K562 (cell line): Measurements from ENCODE around the gene NVL. TPM values are rescaled to one million over a fixed set of nuclear protein-coding genes. Genes with fewer than 3 reads are reported as not detected.

Experiments used
- ATAC-seq: fragments of 200-7000 bp; cut with Tn5 transposase; 3 replicates; pipeline ENCODE4 v1.9.1; 2020; ENCODE audit warnings: moderate library complexity
- BruUV-seq: library from RNA; stranded (reverse); fragments of 400-500 nt; replicated peaks from 2 replicates; lab custom pipeline; 2021; lab: Mats Ljungman, UMichigan
- CTCF ChIA-PET: fragments of 300-600 bp; formaldehyde crosslinking; extraction: SDS; loops from one replicate; lab custom pipeline; 2021; ENCODE audit warnings: low intra/inter-chr PET ratio; lab: Yijun Ruan, JAX
- POLR2A ChIA-PET: fragments of 300-600, 350-650 bp; sonication (Branson Sonifier 250); formaldehyde crosslinking; extraction: SDS; loops from one replicate; lab custom pipeline; 2021; ENCODE audit warnings: antibody characterized with exemption, inconsistent platforms; lab: Yijun Ruan, JAX
- DNase-seq, 4 experiments: peaks; one replicate each; pipeline versions ENCODE4 v3.0.0 to v3.0.0-alpha.2; 2011 to 2018; ENCODE audit warnings: low spot score in 3 of 4, mixed read lengths in 3 of 4; ENCODE audit errors: extremely low read depth in 1 of 4
- FAIRE-seq: peaks from 2 replicates; lab custom pipeline; 2011; peaks lifted over from hg19 to GRCh38; lab: Jason Lieb, UNC
- H2AFZ ChIP-seq: 2 replicates; pipeline ENCODE4 v1.6.0; 2011; ENCODE audit warnings: low read depth, low read length, control low read depth, inconsistent platforms
- H3K27ac ChIP-seq: fragments of 200-600 bp; 3 replicates; pipeline ENCODE4 v1.8.0; 2011; ENCODE audit warnings: low read depth, mild to moderate bottlenecking, control low read depth, inconsistent platforms, low read length, moderate library complexity, mixed read lengths; ENCODE audit errors: extremely low read depth
- H3K27me3 ChIP-seq, 2 experiments: fragments of 300-600 bp in 1 of 2; 2 replicates in 1 of 2; 3 replicates in 1 of 2; pipeline versions ENCODE4 v1.6.0 to v1.8.0; 2011; ENCODE audit warnings: inconsistent platforms in 2 of 2, low read length in 2 of 2, mild to moderate bottlenecking in 1 of 2, mixed read lengths in 1 of 2, moderate library complexity in 1 of 2; ENCODE audit not compliant: control insufficient read depth in 2 of 2, insufficient read depth in 2 of 2
- H3K36me3 ChIP-seq: fragments of 300-600 bp; 3 replicates; pipeline ENCODE4 v1.8.0; 2011; ENCODE audit warnings: mild to moderate bottlenecking, low read length, inconsistent platforms; ENCODE audit not compliant: control insufficient read depth, insufficient read depth
- H3K4me1 ChIP-seq, 2 experiments: fragments of 200-600 bp in 1 of 2; replicated peaks in 1 of 2; 2 replicates in 1 of 2; 3 replicates in 1 of 2; pipeline versions ENCODE4 v1.5.1 to v1.8.0; 2011; ENCODE audit warnings: inconsistent platforms in 2 of 2, low read length in 2 of 2, mild to moderate bottlenecking in 1 of 2, mixed read lengths in 1 of 2, moderate library complexity in 1 of 2; ENCODE audit not compliant: control insufficient read depth in 2 of 2, insufficient read depth in 2 of 2
- H3K4me2 ChIP-seq: 2 replicates; pipeline ENCODE4 v1.6.1; 2011; ENCODE audit warnings: low read length, control low read depth, inconsistent platforms, mixed read lengths; ENCODE audit not compliant: insufficient read depth
- H3K4me3 ChIP-seq: fragments of 200-600 bp; sonication (generic), shearing (Covaris generic); 2 replicates; pipeline ENCODE4 v1.5.1; 2016; ENCODE audit warnings: control low read depth, inconsistent platforms
- H3K79me2 ChIP-seq: fragments of 200-600 bp; 3 replicates; pipeline ENCODE4 v1.8.0; 2011; ENCODE audit warnings: low read length, inconsistent platforms; ENCODE audit not compliant: control insufficient read depth, insufficient read depth
- H3K9ac ChIP-seq, 2 experiments: 2 replicates each; pipeline versions ENCODE4 v1.6.0 to v1.6.1; 2011; ENCODE audit warnings: low read depth in 2 of 2, low read length in 2 of 2, control low read depth in 1 of 2, inconsistent platforms in 1 of 2, mild to moderate bottlenecking in 1 of 2, mixed read lengths in 1 of 2; ENCODE audit not compliant: insufficient read depth in 1 of 2
- H3K9me1 ChIP-seq: one replicate; pipeline ENCODE4 v1.6.0; 2011; ENCODE audit warnings: inconsistent platforms, mild to moderate bottlenecking, low read length, moderate library complexity; ENCODE audit not compliant: control insufficient read depth, insufficient read depth
- H3K9me3 ChIP-seq: replicated peaks from 2 replicates; pipeline ENCODE4 v1.5.1; 2011; ENCODE audit warnings: low read depth, low read length, inconsistent platforms; ENCODE audit not compliant: control insufficient read depth, insufficient read depth
- H4K20me1 ChIP-seq: replicated peaks from 2 replicates; pipeline ENCODE4 v1.6.1; 2011; ENCODE audit warnings: low read length, inconsistent platforms, mixed read lengths; ENCODE audit not compliant: control insufficient read depth, insufficient read depth
- BCL6 ChIP-seq: fragments of 250-450 bp; sonication (Bioruptor Pico); IDR thresholded peaks from 2 replicates; pipeline ENCODE4 v1.4.0; 2020
- CEBPG ChIP-seq, 3 experiments: fragments of 200-800 bp in 1 of 3; sonication (Bioruptor generic) in 1 of 3; sonication (generic) in 1 of 3; formaldehyde crosslinking in 1 of 3; IDR thresholded peaks in 2 of 3; conservative IDR thresholded peaks in 1 of 3; 2 replicates each; pipeline versions ENCODE4 v1.6.1 to v1.8.0; 2016 to 2022; ENCODE audit warnings: missing compliant biosample characterization in 2 of 3, missing genetic modification characterization in 2 of 3, mild to moderate bottlenecking in 1 of 3, missing genetic modification reagents in 1 of 3
- CHD1 ChIP-seq: fragments of 200-600 bp; sonication (generic); IDR thresholded peaks from one replicate; pipeline ENCODE4 v1.6.1; 2012; ENCODE audit warnings: mild to moderate bottlenecking, moderate library complexity, low read length, inconsistent platforms
- DNMT1 ChIP-seq: fragments of 450-650 bp; IDR thresholded peaks from 2 replicates; pipeline ENCODE4 v1.6.1; 2016; ENCODE audit warnings: antibody characterized with exemption, mild to moderate bottlenecking
- HDGF ChIP-seq: fragments of 450-650 bp; IDR thresholded peaks from 2 replicates; pipeline ENCODE4 v1.6.1; 2016
- HMG20A ChIP-seq: fragments of 450-650 bp; formaldehyde crosslinking; conservative IDR thresholded peaks from 2 replicates; pipeline ENCODE4 v1.4.0; 2020; ENCODE audit warnings: mild to moderate bottlenecking, mixed read lengths
- HOMEZ ChIP-seq: fragments of 250-450 bp; sonication (Bioruptor Pico); IDR thresholded peaks from 2 replicates; pipeline ENCODE4 v1.4.0; 2020; ENCODE audit warnings: mild to moderate bottlenecking, moderate library complexity
- KDM2B ChIP-seq: fragments of 250-450 bp; sonication (Bioruptor Pico); IDR thresholded peaks from 2 replicates; pipeline ENCODE4 v1.8.0; 2021; ENCODE audit warnings: mild to moderate bottlenecking, moderate library complexity
- MCM2 ChIP-seq: fragments of 450-650 bp; IDR thresholded peaks from 2 replicates; pipeline ENCODE4 v1.6.1; 2017; ENCODE audit warnings: low read depth, mild to moderate bottlenecking
- SAFB2 ChIP-seq: fragments of 200-400 bp; formaldehyde crosslinking; IDR thresholded peaks from 2 replicates; pipeline ENCODE4 v1.6.1; 2018; ENCODE audit warnings: borderline replicate concordance, low read length, low read depth, moderate library complexity; ENCODE audit not compliant: severe bottlenecking
- TFAM ChIP-seq: fragments of 250-450 bp; sonication (Bioruptor Pico); conservative IDR thresholded peaks from 2 replicates; pipeline ENCODE4 v1.5.0; 2021; ENCODE audit warnings: mild to moderate bottlenecking, moderate library complexity
- THAP7 ChIP-seq: fragments of 250-450 bp; sonication (Bioruptor Pico); IDR thresholded peaks from 2 replicates; pipeline ENCODE4 v1.5.0; 2021
- ZNF121 ChIP-seq: sonication (generic); formaldehyde crosslinking; conservative IDR thresholded peaks from 2 replicates; pipeline ENCODE4 v1.8.0; 2022; ENCODE audit warnings: missing genetic modification reagents
- ZNF124 ChIP-seq: sonication (generic); formaldehyde crosslinking; IDR thresholded peaks from 2 replicates; pipeline ENCODE4 v1.8.1; 2022; ENCODE audit warnings: missing genetic modification reagents
- ZNF639 ChIP-seq, 2 experiments: fragments of 200-800 bp in 1 of 2; sonication (Bioruptor generic) in 1 of 2; sonication (generic) in 1 of 2; formaldehyde crosslinking in 1 of 2; IDR thresholded peaks in 1 of 2; conservative IDR thresholded peaks in 1 of 2; 2 replicates each; pipeline versions ENCODE4 v1.5.0 to v1.6.1; 2016 to 2020; ENCODE audit warnings: missing compliant biosample characterization in 1 of 2, missing genetic modification characterization in 1 of 2, missing genetic modification reagents in 1 of 2
- WGBS: fragments of 100-300 bp; shearing (Covaris generic); methylation state at CpG from one replicate; pipeline ENCODE4 v1.1.6; 2016; ENCODE audit warnings: low coverage, mixed read lengths; ENCODE audit not compliant: insufficient coverage; ENCODE audit errors: missing lambda C conversion rate; 5-methylcytosine and 5-hydroxymethylcytosine counted together
- in situ Hi-C: fragments of 300-500 bp; cut with MboI; formaldehyde crosslinking; loops from 4 replicates; pipeline ENCODE4 v1.15.0; 2018; ENCODE audit warnings: inconsistent platforms, mixed read lengths
- intact Hi-C: fragments of 100-400 bp; cut with micrococcal nuclease; formaldehyde crosslinking; loops from 2 replicates; pipeline ENCODE4 v1.14.2; 2022
- polyA plus RNA-seq, 8 experiments: library from polyadenylated mRNA; depleted of rRNA in 4 of 8; stranded (reverse) in 5 of 8; unstranded in 3 of 8; fragments of >200 nt; fragmentation: Nextera tagmentation in 2 of 8; fragmentation: Illumina TruSeq in 1 of 8; extraction: Ambion mirVana in 2 of 8; extraction: Trizol in 1 of 8; gene quantifications; 2 replicates each; pipeline versions ENCODE4 v1.2.1 to v1.2.3, GENCODE V29; 2011 to 2014; ENCODE audit warnings: inconsistent platforms in 1 of 8, missing spikeins in 1 of 8
- total RNA-seq, 7 experiments: library from RNA; depleted of rRNA in 6 of 7; stranded (reverse); fragments of >200 nt in 6 of 7; fragmentation: Illumina TruSeq in 2 of 7; extraction: Trizol in 2 of 7; gene quantifications; 2 replicates each; pipeline versions ENCODE4 v1.2.1 to v1.2.3, GENCODE V29; 2011 to 2021; ENCODE audit warnings: low replicate concordance in 1 of 7
- TF ChIP-seq, protein P1 (sequence below): fragments of 450-650 bp; IDR thresholded peaks from 2 replicates; pipeline ENCODE4 v1.6.1; 2016; ENCODE audit warnings: missing biosample characterization, missing genetic modification characterization

The NVL gene
- total and polyA plus RNA-seq, 9 of the 15 experiments (the other 6 are each of a cell fraction or from before 2014, with no cell fraction given) = 32.5 to 86.6 (median 62.9) TPM

DNA sequence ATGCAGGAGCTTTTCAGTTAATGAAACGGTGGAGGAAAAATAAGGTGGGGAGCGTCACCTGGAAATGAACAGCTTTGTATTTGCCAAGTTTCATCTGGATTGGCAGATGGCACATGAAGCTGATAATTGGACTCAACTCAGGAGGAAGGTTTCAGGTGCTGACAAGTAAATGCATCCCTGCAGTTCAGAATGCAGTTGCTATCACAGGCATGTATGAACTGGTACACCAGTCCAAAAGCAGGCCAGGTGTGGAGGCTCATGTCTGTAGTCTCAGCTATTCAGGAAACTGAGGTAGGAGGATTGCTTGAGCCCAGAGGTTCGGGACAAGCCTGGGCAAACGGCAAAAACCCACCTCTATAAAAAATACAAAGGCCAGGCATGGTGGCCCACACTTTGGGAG lies 131.4 kb downstream of the NVL start:
- H3K9me3 ChIP-seq = no peaks in the 10 kb centered on the region
- no peaks in the 10 kb centered on the region for H3K9me1 ChIP-seq
- no TSS peak for BruUV-seq
- no peak for FAIRE-seq
- ATAC-seq = no peak
- no peaks in the 10 kb centered on the region for H4K20me1 ChIP-seq
- no peak overlapping the region for H2AFZ ChIP-seq
- WGBS = 56% methylated on average over 4 of the region's 4 CpGs
- peaks cover 0 to 4% of the 10 kb centered on the region in 2 experiments; a peak in 2 of 5 replicates for H3K4me1 ChIP-seq
- no peaks in the 10 kb centered on the region for H3K27me3 ChIP-seq
- no peak overlapping the region for H3K4me2 ChIP-seq
- ChIA-PET POLR2A (interaction anchor here (0.6 to 2.3 kb wide), 2 partner anchors 15 kb away, joined by 5 to 6 read pairs; partner anchors contain the start of gene DEGS1), CTCF (no interaction called here)
- intact Hi-C loops (no loop called here), in situ Hi-C loops (no loop called here)
- H3K79me2 ChIP-seq = no peaks in the 10 kb centered on the region
- TF ChIP-seq ZNF124 (CRISPR knock-in tag) (no peak), KDM2B (CRISPR knock-in tag) (no peak), BCL6 (CRISPR knock-in tag) (no peak), ZNF121 (no peak), TFAM (CRISPR knock-in tag) (no peak), CEBPG (CRISPR knock-in tag; IDR thresholded peaks at IDR 0.05) (no peak), CEBPG (tag; conservative IDR thresholded peaks at IDR 0.05 in 1 of 2, IDR thresholded peaks at IDR 0.05 in 1 of 2) (no peak), CHD1 (no peak), DNMT1 (no peak), HMG20A (CRISPR knock-in tag) (no peak), HOMEZ (CRISPR knock-in tag) (no peak), MCM2 (no peak), ZNF639 (CRISPR knock-in tag; conservative IDR thresholded peaks at IDR 0.05 in 1 of 2, IDR thresholded peaks at IDR 0.05 in 1 of 2) (no peak), HDGF (no peak), SAFB2 (no peak), THAP7 (no peak)
- TF ChIP-seq, protein P1, sequence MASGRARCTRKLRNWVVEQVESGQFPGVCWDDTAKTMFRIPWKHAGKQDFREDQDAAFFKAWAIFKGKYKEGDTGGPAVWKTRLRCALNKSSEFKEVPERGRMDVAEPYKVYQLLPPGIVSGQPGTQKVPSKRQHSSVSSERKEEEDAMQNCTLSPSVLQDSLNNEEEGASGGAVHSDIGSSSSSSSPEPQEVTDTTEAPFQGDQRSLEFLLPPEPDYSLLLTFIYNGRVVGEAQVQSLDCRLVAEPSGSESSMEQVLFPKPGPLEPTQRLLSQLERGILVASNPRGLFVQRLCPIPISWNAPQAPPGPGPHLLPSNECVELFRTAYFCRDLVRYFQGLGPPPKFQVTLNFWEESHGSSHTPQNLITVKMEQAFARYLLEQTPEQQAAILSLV (tag) = no peak
- no peak for DNase-seq
- no peak overlapping the region for H3K27ac ChIP-seq
- no peak overlapping the region for H3K9ac ChIP-seq
- peaks cover 6% of the 10 kb centered on the region; the same call in 1 of the 3 replicates for H3K36me3 ChIP-seq
- H3K4me3 ChIP-seq = no peak overlapping the region
